Hepatocyte (in vitro differentiated cells): Measurements from ENCODE around the gene CD58. TPM values are rescaled to one million over a fixed set of nuclear protein-coding genes. Genes with fewer than 3 reads are reported as not detected.
A peak's percentile ranks its signal among the peaks of the same experiment; 100 is the strongest.

ENCODE experiments used
- DNase-seq: peaks from one replicate; pipeline ENCODE4 v3.0.0-alpha.2; 2016; ENCODE audit warnings: low spot score
- H2AFZ ChIP-seq: fragments of 200-600 bp; sonication (generic); 2 replicates; pipeline ENCODE4 v1.6.0; 2016; ENCODE audit warnings: antibody characterized with exemption, mild to moderate bottlenecking
- H3K27ac ChIP-seq: fragments of 200-600 bp; sonication (generic); 2 replicates; pipeline ENCODE4 v1.5.1; 2016; ENCODE audit warnings: mild to moderate bottlenecking
- H3K27me3 ChIP-seq: fragments of 200-600 bp; sonication (generic); 2 replicates; pipeline ENCODE4 v1.6.1; 2016
- H3K36me3 ChIP-seq: fragments of 200-600 bp; sonication (generic); replicated peaks from 2 replicates; pipeline ENCODE4 v1.5.1; 2016; ENCODE audit warnings: low read depth; ENCODE audit not compliant: insufficient read depth
- H3K4me1 ChIP-seq: fragments of 200-600 bp; sonication (generic); 2 replicates; pipeline ENCODE4 v1.5.1; 2016; ENCODE audit warnings: mild to moderate bottlenecking, moderate library complexity; ENCODE audit not compliant: insufficient read depth
- H3K4me2 ChIP-seq: fragments of 200-600 bp; sonication (generic); 2 replicates; pipeline ENCODE4 v1.6.0; 2016
- H3K4me3 ChIP-seq: fragments of 200-600 bp; sonication (generic); 2 replicates; pipeline ENCODE4 v1.5.1; 2016; ENCODE audit warnings: mild to moderate bottlenecking
- H3K79me2 ChIP-seq: fragments of 200-600 bp; sonication (generic); 2 replicates; pipeline ENCODE4 v1.6.0; 2017; ENCODE audit warnings: mild to moderate bottlenecking
- H3K9me2 ChIP-seq: fragments of 200-600 bp; sonication (generic); replicated peaks from 2 replicates; pipeline ENCODE4 v1.6.0; 2017; ENCODE audit warnings: mild to moderate bottlenecking; ENCODE audit not compliant: insufficient read depth
- H3K9me3 ChIP-seq: fragments of 200-600 bp; sonication (generic); 2 replicates; pipeline ENCODE4 v1.5.1; 2016; ENCODE audit warnings: low read depth, mild to moderate bottlenecking
- H4K20me1 ChIP-seq: fragments of 200-600 bp; sonication (generic); 2 replicates; pipeline ENCODE4 v1.6.0; 2016; ENCODE audit warnings: mild to moderate bottlenecking; ENCODE audit not compliant: insufficient read depth, poor library complexity, severe bottlenecking
- EZH2 ChIP-seq: fragments of 200-600 bp; sonication (generic); IDR thresholded peaks from 2 replicates; pipeline ENCODE4 v1.6.1; 2016; ENCODE audit warnings: antibody characterized with exemption, mild to moderate bottlenecking, borderline replicate concordance
- EZH2phosphoT487 ChIP-seq: fragments of 200-600 bp; sonication (generic); IDR thresholded peaks from one replicate; pipeline ENCODE4 v1.6.1; 2018; ENCODE audit warnings: antibody characterized with exemption, mild to moderate bottlenecking, low read depth, moderate library complexity; ENCODE audit not compliant: unreplicated experiment, severe bottlenecking
- WGBS: methylation state at CpG from one replicate; pipeline ENCODE4 v1.1.6; 2016; ENCODE audit warnings: low lambda C conversion rate; ENCODE audit errors: missing lambda C conversion rate; 5-methylcytosine and 5-hydroxymethylcytosine counted together
- polyA plus RNA-seq: library from polyadenylated mRNA; unstranded; fragments of >200 nt; fragmentation: Nextera tagmentation; extraction: Ambion mirVana; gene quantifications from 2 replicates; pipeline ENCODE4 v1.2.1, GENCODE V29; 2016
- total RNA-seq: library from RNA; depleted of rRNA; stranded (reverse); fragments of >200 nt; gene quantifications from 2 replicates; pipeline ENCODE4 v1.2.3, GENCODE V29; 2014
- TF ChIP-seq, protein P1 (sequence below): fragments of 200-600 bp; sonication (generic); IDR thresholded peaks from 2 replicates; pipeline ENCODE4 v1.5.1; 2016; ENCODE audit warnings: antibody characterized with exemption, mild to moderate bottlenecking; ENCODE audit not compliant: poor library complexity

The CD58 gene
- total and polyA plus RNA-seq, 2 experiments from 2014 or later: 14.4 to 26.9 TPM

- Histone ChIP-seq H4K20me1 (no peaks in the 10 kb centered on the region), H3K27me3 (no peaks in the 10 kb centered on the region), H3K79me2 (no peaks in the 10 kb centered on the region), H3K9me3 (no peaks in the 10 kb centered on the region), H3K36me3 (no peaks in the 10 kb centered on the region), H3K4me1 (peaks cover 11% of the 10 kb centered on the region), H3K27ac (peak overlapping the region; percentile 79), H2AFZ (no peak overlapping the region), H3K4me3 (no peak overlapping the region), H3K9me2 (no peaks in the 10 kb centered on the region), H3K4me2 (no peak overlapping the region)
- WGBS: 96% methylated on average over 2 of the region's 2 CpGs
- DNase-seq: no peak
- TF ChIP-seq, protein P1, sequence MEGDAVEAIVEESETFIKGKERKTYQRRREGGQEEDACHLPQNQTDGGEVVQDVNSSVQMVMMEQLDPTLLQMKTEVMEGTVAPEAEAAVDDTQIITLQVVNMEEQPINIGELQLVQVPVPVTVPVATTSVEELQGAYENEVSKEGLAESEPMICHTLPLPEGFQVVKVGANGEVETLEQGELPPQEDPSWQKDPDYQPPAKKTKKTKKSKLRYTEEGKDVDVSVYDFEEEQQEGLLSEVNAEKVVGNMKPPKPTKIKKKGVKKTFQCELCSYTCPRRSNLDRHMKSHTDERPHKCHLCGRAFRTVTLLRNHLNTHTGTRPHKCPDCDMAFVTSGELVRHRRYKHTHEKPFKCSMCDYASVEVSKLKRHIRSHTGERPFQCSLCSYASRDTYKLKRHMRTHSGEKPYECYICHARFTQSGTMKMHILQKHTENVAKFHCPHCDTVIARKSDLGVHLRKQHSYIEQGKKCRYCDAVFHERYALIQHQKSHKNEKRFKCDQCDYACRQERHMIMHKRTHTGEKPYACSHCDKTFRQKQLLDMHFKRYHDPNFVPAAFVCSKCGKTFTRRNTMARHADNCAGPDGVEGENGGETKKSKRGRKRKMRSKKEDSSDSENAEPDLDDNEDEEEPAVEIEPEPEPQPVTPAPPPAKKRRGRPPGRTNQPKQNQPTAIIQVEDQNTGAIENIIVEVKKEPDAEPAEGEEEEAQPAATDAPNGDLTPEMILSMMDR: no peak
- TF ChIP-seq EZH2: no peak
- no peak for TF ChIP-seq EZH2phosphoT487
Observed at GRCh38 chr1:116507631-116508030, 63.2 kb downstream of the CD58 start.

GRCh38 chr1:116506132-116507004 is 64.5 kb downstream of the CD58 start:
- H3K27me3 ChIP-seq: no peaks in the 10 kb centered on the region
- peak; percentile 43 for DNase-seq
- WGBS: 86% methylated on average over 7 of the region's 7 CpGs
- H3K79me2 ChIP-seq: no peaks in the 10 kb centered on the region
- H4K20me1 ChIP-seq: no peaks in the 10 kb centered on the region
- TF ChIP-seq EZH2phosphoT487 (no peak), EZH2 (no peak)
- TF ChIP-seq, protein P1: no peak
- H3K9me2 ChIP-seq: no peaks in the 10 kb centered on the region
- no peaks in the 10 kb centered on the region for H3K9me3 ChIP-seq
- no peak overlapping the region for H3K4me2 ChIP-seq
- H2AFZ ChIP-seq: no peak overlapping the region
- peak overlapping the region; percentile 86 for H3K27ac ChIP-seq
- no peaks in the 10 kb centered on the region for H3K36me3 ChIP-seq
- peaks cover 11% of the 10 kb centered on the region for H3K4me1 ChIP-seq
- H3K4me3 ChIP-seq: no peak overlapping the region

GRCh38 chr1:116504308-116505156 is 66.3 kb downstream of the CD58 start:
- H3K79me2 ChIP-seq: no peaks in the 10 kb centered on the region
- no peak overlapping the region for H2AFZ ChIP-seq
- no peaks in the 10 kb centered on the region for H3K27me3 ChIP-seq
- peak; percentile 58 for DNase-seq
- no peaks in the 10 kb centered on the region for H4K20me1 ChIP-seq
- H3K9me2 ChIP-seq: no peaks in the 10 kb centered on the region
- WGBS: 83% methylated on average over 8 of the region's 8 CpGs
- H3K4me1 ChIP-seq: peaks cover 11% of the 10 kb centered on the region
- H3K9me3 ChIP-seq: no peaks in the 10 kb centered on the region
- no peak overlapping the region for H3K4me3 ChIP-seq
- peak overlapping the region; percentile 86 for H3K27ac ChIP-seq
- no peaks in the 10 kb centered on the region for H3K36me3 ChIP-seq
- TF ChIP-seq EZH2: no peak
- TF ChIP-seq, protein P1: no peak
- no peak for TF ChIP-seq EZH2phosphoT487
- no peak overlapping the region for H3K4me2 ChIP-seq
